HG02938 (cell line): ENCODE results near the gene DYNC1LI1.

ENCODE experiments used
- ATAC-seq: cut with Tn5 transposase; IDR thresholded peaks from one replicate; pipeline ENCODE4 v1.9.1; 2021; ENCODE audit warnings: mild to moderate bottlenecking, moderate library complexity; ENCODE audit not compliant: unreplicated experiment

DYNC1LI1 gene

GRCh38 chr3:32493437-32494414, 76.9 kb downstream of the DYNC1LI1 start:
- ATAC-seq: peak; percentile 76

- ATAC-seq: no peak
These were observed 77.8 kb downstream of the DYNC1LI1 start for GRCh38 chr3:32492684-32493436.

DNA sequence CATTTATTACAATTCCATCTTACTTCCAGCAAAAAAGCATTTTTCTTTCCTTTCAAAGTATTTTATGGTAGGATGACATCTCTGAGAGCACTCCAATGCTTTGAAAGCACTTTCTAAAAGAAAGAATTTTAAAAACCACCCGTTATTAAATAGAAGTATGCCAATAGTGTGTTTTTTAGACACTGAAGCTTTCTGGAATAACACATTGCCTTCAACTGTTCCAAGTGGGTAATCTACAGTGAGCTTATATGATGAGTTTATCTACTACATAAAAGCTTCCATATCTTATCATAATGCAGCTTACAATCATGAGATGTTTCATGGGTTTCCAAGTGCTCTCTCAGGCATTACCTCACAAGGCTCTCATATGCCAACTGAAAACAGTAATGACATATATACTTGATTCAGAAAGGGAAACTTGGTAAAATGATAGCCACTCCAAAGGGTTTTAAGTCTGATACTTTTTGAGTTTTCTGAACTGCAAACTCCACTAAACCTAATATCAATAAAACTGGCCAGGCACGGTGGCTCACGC, 82.1 kb downstream of the DYNC1LI1 start:
- no peak for ATAC-seq

- ATAC-seq: no peak
These were observed 82.7 kb downstream of the DYNC1LI1 start for GRCh38 chr3:32487781-32488473.

DNA sequence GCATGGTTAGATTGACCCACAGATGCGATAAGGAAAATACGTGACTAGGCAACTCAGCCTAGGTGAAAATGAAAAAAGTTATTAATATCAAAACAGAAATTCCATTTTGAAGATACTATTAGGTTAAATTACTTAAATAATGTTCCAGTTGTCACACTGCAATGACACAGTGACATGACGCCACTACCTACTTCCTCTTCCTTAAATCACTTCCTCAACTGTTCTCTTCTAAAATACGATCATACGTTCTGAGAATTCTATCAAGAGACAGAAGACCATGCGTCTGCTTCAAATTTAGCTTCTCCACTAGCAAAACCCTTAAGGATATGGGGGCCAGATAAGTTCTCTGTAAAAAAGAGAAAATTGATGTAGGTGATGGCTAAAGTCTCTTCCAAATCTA, 86.2 kb downstream of the DYNC1LI1 start:
- no peak for ATAC-seq

- ATAC-seq: no peak
These were observed 86.9 kb downstream of the DYNC1LI1 start for GRCh38 chr3:32483772-32484171.

GRCh38 chr3:32482693-32483092, 88.0 kb downstream of the DYNC1LI1 start:
- no peak for ATAC-seq

- no peak for ATAC-seq
These were observed 88.6 kb downstream of the DYNC1LI1 start for GRCh38 chr3:32481791-32482631.

DNA sequence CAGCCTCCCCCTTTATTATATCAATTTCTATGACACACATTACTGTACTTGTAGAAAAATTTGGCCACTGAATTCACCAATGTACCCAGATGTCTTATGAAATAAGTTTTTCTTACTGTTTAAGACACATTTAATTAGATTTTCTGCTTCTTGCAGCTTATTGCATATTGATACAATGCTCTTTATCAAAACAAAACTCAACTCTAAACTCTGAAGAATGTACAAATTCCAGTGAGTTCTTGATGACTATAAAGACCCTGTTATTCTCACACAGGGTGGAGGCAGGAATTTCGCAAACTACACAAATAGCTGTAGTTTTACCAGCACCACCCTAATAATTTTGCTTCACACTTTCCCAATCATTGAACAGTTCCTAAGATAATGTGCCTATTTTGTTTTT, 90.1 kb downstream of the DYNC1LI1 start:
- no peak for ATAC-seq
